RWPE1 (cell line): ENCODE data around the gene MTHFD1L.

ENCODE experiments used
- CTCF ChIA-PET: fragments of 350-600 bp; sonication (Branson Sonifier 250); formaldehyde crosslinking; extraction: SDS; loops from one replicate; lab custom pipeline; 2021; lab: Yijun Ruan, JAX
- POLR2A ChIA-PET: fragments of 400-600 bp; formaldehyde crosslinking; extraction: SDS; loops from one replicate; lab custom pipeline; 2020; ENCODE audit warnings: antibody characterized with exemption; ENCODE audit not compliant: low non-redundant PET; lab: Yijun Ruan, JAX
- DNase-seq: peaks from one replicate; pipeline ENCODE4 v3.0.0; 2012; ENCODE audit warnings: low spot score
- H3K27ac ChIP-seq: fragments of 450-650 bp; 2 replicates; pipeline ENCODE4 v1.5.1; 2017
- CTCF ChIP-seq: fragments of 450-650 bp; conservative IDR thresholded peaks from 2 replicates; pipeline ENCODE4 v1.5.1; 2017; ENCODE audit warnings: low read depth, mild to moderate bottlenecking

Gene MTHFD1L

GRCh38 chr6:151059612-151060095 is 194.2 kb downstream of the MTHFD1L start:
- TF ChIP-seq CTCF, result no peak
- ChIA-PET POLR2A (interaction anchor here (0.6 kb wide), 1 partner anchor 1361 kb away, joined by 3 read pairs; no protein-coding TSS in a partner anchor), CTCF (no interaction called here)
- peak overlapping the region; percentile 90 for H3K27ac ChIP-seq
- DNase-seq, result no peak

GRCh38 chr6:151060096-151060765 is 194.7 kb downstream of the MTHFD1L start:
- ChIA-PET CTCF (no interaction called here), POLR2A (no interaction called here)
- H3K27ac ChIP-seq, result peak overlapping the region; percentile 90
- no peak for TF ChIP-seq CTCF
- peak; percentile 88 for DNase-seq

- DNase-seq, result no peak
- ChIA-PET POLR2A (no interaction called here), CTCF (no interaction called here)
- H3K27ac ChIP-seq, result peak overlapping the region; percentile 90
- no peak for TF ChIP-seq CTCF
These were observed 195.4 kb downstream of the MTHFD1L start for GRCh38 chr6:151060766-151061531.

DNA sequence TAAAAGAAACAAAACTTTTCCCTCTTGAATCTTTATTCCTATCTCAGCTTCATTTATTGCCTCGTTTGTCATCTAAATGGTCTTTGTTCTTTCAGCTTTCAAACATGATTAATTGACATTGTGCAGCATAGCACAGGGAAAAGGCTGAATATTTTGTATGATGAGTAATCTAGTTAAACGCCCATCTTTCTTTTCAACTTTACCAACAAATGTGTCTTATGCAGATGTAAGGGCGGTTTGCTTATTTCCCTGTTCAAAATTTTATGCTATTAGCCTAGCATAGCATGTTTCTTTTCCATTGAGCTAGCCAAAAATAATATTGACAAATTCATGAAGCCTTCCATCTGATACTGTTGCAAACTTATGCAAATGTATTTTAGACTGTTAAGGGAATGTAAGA is 197.8 kb downstream of the MTHFD1L start:
- CTCF ChIA-PET, result no interaction called here
- no peak overlapping the region for H3K27ac ChIP-seq
- POLR2A ChIA-PET, result no interaction called here
- TF ChIP-seq CTCF, result no peak
- DNase-seq, result peak; percentile 57

GRCh38 chr6:151063842-151064647 is 198.5 kb downstream of the MTHFD1L start:
- TF ChIP-seq CTCF, result no peak
- ChIA-PET CTCF (interaction anchor here (0.6 kb wide), 2 partner anchors 32 to 1911 kb away, joined by 4 to 6 read pairs; no protein-coding TSS in a partner anchor), POLR2A (no interaction called here)
- no peak overlapping the region for H3K27ac ChIP-seq
- DNase-seq, result no peak
